GM12801 (cell line): ENCODE data around the gene LARGE2.

Experiments used
- CTCF ChIP-seq: IDR thresholded peaks from one replicate; pipeline ENCODE4 v1.5.1; 2011; ENCODE audit warnings: control low read depth; ENCODE audit not compliant: insufficient read length; ENCODE audit errors: extremely low read depth

The LARGE2 gene

DNA sequence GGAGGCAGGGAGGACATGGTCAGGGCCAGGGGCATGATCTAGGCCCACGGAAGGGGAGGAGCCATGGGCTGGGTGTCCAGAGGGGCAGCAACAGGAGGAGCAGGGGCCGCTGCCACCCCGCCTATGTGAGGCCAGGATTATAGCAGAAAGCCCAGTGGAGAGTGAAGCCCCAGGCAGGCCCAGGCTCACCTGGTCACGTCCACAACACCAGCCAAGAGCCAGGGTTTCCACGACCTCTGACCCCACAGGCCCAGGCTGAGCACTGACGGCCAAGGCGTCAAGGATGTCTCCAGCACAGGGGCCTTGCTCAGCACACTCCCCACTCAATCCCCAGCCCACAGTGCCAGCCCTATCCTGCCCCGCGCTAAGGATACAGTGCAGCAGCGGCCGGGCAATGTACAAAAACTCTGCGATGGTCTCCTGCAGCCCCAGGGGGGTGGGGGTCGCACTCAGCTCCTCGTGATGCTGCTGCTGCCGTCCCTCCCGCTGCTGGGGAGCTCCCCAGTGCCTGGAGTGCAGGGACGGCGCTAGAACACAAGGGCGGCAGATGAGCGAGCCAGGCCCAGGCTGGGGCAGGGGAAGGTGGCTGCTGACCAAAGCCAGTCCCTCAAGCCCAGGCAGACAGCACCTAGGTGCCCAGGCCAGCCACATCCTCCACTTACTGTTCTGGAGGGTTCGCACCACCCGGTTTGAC, 8.4 kb upstream of the LARGE2 start:
- TF ChIP-seq CTCF, result no peak

- no peak for TF ChIP-seq CTCF
Observed at GRCh38 chr11:45915446-45915845, 7.0 kb upstream of the LARGE2 start.

DNA sequence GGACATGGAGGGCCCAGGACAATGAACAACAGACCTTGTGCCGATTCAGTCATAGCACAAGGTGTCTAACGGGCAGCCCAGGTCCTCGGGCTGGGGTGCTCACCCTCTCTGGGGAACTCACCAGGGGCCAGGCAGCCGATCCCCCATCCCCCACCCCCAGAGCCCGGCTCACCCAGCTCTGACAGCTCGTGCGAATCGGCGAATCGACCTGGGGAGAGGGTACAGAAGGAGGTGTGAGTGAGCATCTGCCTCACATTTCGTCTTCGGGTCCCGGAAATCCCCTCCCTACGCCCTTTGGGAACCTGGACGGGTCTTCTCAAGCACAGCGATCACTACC, 5.2 kb upstream of the LARGE2 start:
- no peak for TF ChIP-seq CTCF

- TF ChIP-seq CTCF, result no peak
Observed at GRCh38 chr11:45917623-45918330, 4.7 kb upstream of the LARGE2 start, which contains the start of gene PEX16. Gene PEX16 (minus strand): TSS chr11:45917877. CDS start chr11:45917811, 66 bp downstream.

DNA sequence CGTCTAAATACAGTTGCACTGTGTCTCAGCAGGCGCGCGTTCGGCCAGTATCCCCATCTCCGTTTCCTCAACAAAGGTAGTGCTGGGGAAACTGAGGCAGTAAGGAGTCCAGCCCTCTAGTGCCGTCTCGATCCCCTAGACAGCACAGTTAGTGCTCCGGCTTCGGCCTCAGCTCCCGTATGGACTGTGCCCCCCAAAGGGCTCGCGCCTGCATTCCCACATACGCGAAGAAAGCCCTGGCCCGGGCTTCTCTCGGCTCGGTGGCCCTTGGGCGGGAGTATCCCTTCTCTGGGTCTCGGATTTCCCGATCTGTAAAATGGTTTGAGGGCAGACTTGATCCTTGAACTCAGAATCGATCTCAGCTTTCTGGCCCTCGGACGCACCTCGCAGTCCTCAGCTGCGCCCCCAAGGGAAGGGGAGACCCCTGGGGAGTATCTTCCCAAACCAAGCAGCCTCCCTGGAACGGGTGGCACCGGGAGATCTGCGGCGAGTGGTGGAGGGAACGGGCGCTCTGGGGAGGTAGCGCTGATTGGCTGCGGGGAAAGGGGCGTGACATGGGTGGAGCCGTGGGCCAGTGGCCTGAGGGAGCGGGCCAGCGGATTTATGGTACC, 4.0 kb upstream of the LARGE2 start:
- TF ChIP-seq CTCF, result no peak

DNA sequence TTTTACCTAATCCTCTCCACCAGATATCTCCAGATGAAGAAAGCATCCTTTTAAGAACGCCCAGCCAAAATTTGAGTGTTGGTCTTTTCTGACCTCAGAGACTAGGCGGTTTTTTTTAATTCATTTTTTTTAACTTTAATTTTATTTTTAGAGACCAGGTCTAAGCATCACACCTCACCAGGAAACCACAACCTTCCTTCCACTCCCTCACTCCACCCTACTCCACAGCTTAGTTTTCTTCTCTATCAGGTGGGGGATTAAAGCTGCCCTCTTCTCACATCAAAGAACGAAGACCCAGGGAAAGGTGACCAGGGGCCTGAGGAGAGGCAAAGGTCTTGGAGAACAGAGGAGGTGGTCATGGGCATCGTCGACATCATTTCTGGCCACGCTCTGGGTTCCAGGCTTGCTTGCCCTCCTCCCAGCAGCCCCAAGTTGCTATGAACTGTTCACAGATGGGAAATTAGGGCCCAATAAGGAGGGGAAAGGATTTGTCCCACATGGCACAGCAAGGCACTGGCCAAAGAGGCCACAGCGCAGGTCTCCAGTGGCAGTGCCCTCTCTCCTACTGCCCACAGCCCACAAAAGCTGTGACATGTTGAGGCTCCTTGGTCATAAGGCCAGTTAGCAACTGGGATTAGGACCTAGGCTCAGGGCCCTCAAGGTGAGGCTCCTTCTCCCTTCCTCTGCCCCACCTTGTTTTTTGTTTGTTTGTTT, 3.3 kb upstream of the LARGE2 start:
- no peak for TF ChIP-seq CTCF
